ENCODE data around the gene METTL16.

METTL16 gene

GRCh38 chr17:2414446-2415064 lies 97.1 kb downstream of the METTL16 start:
- no peak for DNase-seq (ENCODE audit: low read depth)

DNA sequence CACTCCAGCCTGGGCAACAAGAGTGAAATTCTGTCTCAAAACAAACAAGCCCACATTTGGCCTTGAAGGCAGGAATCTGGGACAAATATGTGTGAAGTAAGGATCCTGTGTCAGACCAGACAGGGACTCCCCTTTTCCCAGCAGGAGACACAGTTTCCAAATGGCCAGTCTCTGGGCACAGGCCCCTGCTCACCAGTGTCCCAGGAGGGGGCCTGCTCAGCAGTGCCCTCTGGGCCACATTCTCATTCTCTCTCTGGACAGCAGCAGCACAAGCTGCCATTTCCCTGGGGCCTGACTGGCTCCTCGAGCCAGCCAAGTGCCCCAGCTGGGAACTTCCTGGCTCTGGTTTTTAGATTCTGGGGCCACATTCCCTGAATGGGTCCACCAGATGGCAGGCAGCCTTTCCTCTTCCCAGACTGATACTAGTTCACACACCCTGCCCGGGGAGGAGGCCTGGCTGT lies 99.1 kb downstream of the METTL16 start:
- DNase-seq (ENCODE audit: low read depth), result no peak

DNA sequence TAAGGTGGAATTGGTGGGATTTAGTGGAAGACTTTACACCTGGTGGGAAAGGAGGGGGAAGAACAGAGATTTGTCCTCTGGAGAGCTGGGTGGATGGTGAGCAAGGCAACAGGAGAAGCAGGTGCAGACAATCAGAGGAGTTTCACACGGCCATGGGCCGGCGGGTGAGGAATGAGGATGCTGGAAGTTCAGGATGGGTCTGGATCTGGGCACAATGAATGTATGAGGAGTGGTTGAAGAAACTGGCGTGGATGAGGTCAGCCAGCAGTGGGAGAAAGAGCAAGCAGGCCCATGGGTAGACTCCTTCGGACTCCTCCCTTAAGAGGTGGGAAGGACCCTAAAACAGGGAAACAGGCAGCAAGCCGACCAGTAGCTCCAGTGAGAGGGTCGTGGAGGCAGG lies 100.7 kb downstream of the METTL16 start:
- no peak for DNase-seq (ENCODE audit: low read depth)

GRCh38 chr17:2406903-2407790 lies 104.5 kb downstream of the METTL16 start:
- DNase-seq (ENCODE audit: low read depth), result no peak

GRCh38 chr17:2406271-2406902 lies 105.3 kb downstream of the METTL16 start:
- DNase-seq (ENCODE audit: low read depth), result no peak

DNA sequence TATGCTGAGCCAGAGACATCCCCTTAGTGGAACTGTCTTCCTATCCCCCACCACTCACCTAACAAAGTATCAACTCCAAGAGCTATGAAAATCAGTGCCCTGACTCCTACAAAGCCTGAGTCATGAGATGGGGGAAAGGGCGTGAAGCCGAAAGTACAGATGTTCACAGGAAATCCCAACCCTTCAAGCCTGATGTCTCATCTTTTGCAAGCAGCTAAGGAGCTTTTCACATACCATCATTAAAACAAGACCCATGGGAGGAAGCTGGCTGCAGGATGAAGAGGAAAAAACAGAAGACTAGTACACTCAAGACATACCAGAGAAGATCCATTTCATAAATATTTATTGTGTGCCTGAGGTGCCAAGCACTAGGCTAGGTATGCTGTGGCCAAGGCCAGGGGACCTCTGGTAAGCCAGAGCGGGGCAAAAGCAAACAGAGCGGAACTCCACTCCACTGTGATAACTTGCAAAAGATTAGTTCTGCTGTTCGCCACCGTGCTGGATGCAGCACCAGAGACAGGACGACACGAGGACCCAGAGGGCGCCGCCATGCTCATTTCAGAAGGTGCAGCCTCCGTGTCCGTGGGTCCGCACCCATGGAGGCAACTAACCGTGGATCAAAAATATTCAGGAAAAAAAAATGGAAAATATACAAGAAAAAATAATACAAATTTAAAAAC lies 106.3 kb downstream of the METTL16 start:
- no peak for DNase-seq (ENCODE audit: low read depth)

DNA sequence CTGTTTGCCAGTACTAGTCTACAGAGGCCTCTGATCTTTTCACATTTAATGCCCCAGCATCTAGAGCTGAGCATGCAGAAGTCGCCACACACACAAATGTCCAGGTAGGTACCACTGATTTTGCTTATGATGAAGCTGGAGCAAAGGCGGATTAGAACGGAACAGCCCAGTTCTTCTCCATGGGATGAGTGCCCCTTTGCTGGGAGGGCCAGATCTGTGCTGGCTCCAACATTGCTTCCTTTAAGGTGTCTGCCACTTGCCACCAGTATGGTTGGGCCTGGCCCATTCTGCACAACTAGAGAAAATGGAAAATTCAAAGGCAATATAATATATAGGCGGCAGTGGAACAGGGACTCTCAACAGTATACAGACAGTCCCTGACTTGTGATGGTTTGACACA lies 108.6 kb downstream of the METTL16 start:
- DNase-seq (ENCODE audit: low read depth), result no peak

DNA sequence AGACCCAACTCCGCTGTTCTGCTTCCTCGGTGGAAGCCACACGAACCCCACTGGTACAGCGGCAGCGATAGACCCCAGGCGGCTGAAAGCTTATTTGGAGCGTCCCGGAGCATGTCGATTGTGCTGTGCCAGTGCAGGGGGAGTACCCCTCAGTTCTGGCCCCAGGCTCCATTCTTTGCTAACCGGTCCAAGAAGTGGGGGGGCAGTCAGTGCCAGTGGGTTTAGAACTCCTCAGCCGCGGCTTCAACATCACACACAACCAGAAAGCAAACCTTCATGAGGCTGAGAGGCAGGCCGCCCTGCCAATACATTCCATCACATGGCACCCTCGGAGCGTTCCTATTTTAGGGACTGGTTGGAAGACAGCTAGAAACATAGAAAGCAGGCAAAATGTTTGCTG lies 109.1 kb downstream of the METTL16 start:
- no peak for DNase-seq (ENCODE audit: low read depth)

GRCh38 chr17:2401426-2402221 lies 110.1 kb downstream of the METTL16 start:
- DNase-seq (ENCODE audit: low read depth), result peak; percentile 98

GRCh38 chr17:2400877-2401425 lies 110.7 kb downstream of the METTL16 start, which contains the start of gene MNT:
Gene MNT (minus strand): TSS chr17:2401060. CDS start chr17:2400712, 348 bp downstream.
- DNase-seq (ENCODE audit: low read depth), result peak; percentile 83

DNA sequence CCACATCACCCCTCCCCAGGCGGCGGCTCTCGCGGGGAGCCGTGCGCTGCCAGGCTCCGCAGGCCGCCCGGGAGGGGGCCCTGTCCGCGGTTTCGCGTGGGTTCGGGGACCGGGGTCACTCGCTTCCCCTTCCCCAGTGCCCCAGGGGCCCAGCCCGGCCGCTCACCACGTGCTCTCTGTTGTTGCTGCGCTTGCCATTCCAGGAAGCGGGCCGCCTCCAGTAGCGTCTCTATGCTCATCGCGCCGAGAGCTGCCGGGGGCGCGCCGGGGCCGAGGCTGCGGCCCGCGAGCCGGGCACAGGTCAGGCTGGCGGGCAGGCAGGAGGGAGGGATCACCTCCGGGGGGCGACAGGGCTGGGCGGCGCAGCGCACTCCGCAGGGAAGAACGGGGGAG lies 111.2 kb downstream of the METTL16 start:
- DNase-seq (ENCODE audit: low read depth), result no peak

DNA sequence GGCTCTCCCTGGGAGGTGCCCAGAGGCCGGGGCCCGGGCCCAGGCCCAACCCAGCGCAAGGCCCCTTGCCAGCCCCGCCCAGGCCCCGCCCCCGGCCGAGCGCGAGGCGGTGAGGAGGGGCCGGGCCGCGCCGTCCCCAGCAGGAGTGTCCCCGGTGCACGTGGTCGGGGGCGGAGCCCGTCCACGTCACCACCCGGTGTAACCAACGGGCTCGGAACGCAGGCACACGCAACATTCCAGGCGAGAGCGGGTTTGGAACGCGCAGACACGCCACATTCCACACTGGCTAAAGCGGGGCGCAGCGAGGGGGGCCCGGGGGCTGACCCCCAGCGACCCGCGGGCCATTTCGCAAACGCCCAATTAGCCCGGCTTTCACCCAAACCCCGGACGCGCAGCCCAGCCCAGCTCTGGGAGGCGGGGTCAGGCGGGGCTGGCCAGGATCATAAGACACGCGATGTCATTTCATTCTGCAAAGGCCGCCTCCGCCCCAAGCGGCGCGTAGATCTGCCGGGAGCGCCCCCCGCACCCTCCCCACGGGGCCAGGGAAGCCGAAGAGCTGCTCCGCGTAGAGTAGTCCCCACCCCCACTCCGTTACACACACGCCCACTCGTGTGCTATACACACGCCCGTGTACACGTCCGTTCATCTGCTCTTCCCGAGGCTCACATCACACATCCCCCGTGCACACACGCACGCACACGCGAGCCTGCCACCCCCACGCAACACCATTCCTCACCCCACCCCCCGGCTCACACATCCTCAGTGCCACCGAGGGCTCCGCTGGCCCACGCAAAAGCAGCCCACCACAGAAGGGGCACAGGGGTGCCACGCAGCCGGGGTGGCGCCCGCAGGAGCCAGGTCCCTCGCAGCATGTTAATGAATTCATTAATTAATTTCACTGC lies 111.9 kb downstream of the METTL16 start:
- peak; percentile 74 for DNase-seq (ENCODE audit: low read depth)

DNA sequence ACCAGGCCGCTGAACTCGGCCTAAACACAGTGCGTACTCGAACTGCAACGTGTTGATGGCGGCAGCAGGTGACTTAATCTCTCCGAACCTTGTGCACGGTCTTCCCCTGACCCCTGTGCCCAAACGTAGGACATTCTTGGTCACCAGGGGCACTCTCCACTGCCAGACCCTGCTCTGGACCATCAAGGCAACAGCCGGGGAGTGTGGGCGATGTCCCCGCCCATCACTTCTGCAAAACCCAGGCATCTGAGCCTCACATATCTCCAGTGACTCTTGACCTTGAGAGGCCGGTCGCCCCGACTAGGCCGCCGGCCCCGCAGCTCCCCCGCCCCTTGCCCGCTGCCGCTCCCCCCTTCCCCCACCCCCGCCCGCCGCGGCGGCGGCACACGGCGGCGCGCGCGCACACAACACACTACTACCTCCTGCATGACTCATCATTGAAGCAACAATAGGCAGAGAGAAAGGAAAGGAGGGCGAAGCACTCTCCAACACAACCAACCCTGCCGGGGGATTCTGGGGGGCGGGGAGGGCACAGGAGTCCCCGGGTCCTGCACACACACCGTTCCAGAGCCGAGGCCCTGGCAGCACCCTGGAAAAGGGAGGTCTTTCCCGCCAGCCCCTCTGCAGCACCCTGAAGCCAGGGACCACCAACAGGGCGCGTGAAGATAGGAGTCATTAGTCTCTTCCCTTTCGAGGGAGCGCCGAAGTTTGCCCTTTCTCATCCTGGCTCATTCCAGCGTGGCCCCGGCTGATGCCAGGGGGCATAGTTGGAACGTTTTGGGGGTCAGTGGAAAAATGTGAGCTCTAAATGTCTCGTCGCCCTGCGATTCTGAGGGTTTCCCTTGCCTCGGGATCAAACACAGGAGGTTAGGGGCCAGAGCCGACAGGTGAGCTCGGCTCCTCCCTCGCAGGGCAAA lies 112.8 kb downstream of the METTL16 start:
- DNase-seq (ENCODE audit: low read depth), result no peak

- no peak for DNase-seq (ENCODE audit: low read depth)
Observed at GRCh38 chr17:2398182-2398581, 113.5 kb downstream of the METTL16 start.

DNA sequence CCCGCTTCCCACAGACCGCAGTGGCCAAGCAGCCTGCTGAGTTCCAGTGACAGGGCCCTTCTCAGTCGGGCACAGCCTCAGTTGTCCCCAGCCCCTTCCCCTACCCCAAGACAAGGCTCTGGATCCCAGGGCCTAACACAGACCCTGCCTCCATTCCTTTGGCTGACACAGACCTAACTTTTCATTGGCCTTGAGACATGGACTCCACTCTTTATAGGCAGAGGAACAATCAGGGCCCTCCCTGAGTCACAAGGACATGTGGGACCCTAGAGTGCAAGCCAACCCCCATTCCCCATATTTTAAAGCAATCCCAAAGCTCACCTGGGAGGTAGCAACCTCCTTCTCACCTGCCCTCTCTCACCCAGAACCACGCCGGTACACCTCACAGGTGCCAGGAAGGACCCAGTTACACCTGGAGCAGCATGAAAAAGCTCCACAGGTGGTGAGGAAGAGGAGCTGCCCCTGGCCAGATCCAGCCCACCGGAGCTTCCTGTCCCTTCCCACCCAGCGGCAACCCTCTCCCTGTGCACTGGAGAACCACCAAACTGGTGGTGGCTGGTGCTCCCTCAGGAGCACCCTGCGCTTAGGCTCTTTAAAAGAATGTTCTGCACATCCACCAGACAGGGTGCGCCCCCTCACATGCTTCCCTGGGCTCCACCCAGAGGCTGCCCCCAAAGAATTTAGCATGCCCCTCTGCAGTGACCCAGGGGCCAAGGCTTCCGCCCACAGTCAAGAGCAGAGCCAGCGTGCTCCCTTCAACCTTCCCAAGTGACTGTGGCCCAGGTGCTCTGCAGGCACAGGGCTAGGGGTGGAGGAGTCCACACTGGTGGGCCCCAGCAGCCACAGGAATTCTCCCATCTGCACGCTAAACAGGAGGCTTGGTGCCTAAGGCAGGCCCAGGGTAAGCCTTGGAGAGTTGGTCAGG lies 114.2 kb downstream of the METTL16 start:
- DNase-seq (ENCODE audit: low read depth), result no peak

GRCh38 chr17:2396568-2397246 lies 115.0 kb downstream of the METTL16 start:
- DNase-seq (ENCODE audit: low read depth), result no peak

GRCh38 chr17:2396192-2396567 lies 115.5 kb downstream of the METTL16 start:
- DNase-seq (ENCODE audit: low read depth), result no peak

Data from stimulated activated CD8-positive, alpha-beta memory T cell treated with anti-CD3 and anti-CD28 coated beads, Interleukin-15, amount 100 ng/mL, for 1 hour (primary cell).